Measurements from ENCODE around the gene ATP13A2. TPM values are rescaled to one million over a fixed set of nuclear protein-coding genes. Genes with fewer than 3 reads are reported as not detected.

The ATP13A2 gene
- total RNA-seq, 1 donor = 40.2 TPM

- no peak for TF ChIP-seq CTCF (IDR thresholded peaks at IDR 0.05; ENCODE audit: insufficient read depth, low read depth, low read length)
- DNase-seq (ENCODE audit: low read depth) = peak; percentile 44
- H3K4me3 ChIP-seq (ENCODE audit: low read depth, low read length) = no peak overlapping the region
These were observed 40.2 kb downstream of the ATP13A2 start for GRCh38 chr1:16971341-16972188.

- TF ChIP-seq CTCF (IDR thresholded peaks at IDR 0.05; ENCODE audit: insufficient read depth, low read depth, low read length) = no peak
- H3K4me3 ChIP-seq (ENCODE audit: low read depth, low read length) = no peak overlapping the region
- no peak for DNase-seq (ENCODE audit: low read depth)
These were observed 41.4 kb downstream of the ATP13A2 start for GRCh38 chr1:16970132-16970910.

DNA sequence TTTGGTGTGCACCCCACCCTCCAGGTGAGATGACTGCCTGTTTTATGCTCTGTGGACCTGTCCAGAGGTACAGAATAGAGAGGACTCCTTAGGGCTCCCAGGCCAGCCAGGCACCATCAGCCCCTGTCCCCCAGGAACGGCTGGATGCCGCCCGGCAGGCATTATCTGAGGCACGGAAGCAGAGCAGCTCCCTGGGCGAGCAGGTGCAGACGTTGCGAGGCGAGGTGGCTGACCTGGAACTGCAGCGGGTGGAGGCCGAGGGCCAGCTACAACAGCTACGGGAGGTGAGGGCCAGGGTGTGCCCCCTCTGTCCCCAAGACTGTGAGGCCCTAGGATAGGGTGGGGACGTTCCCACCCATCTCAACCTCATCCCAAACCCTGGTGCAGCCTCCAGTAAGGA, 42.1 kb downstream of the ATP13A2 start:
- no peak for DNase-seq (ENCODE audit: low read depth)
- H3K4me3 ChIP-seq (ENCODE audit: low read depth, low read length) = no peak overlapping the region
- no peak for TF ChIP-seq CTCF (IDR thresholded peaks at IDR 0.05; ENCODE audit: insufficient read depth, low read depth, low read length)

- no peak for TF ChIP-seq CTCF (IDR thresholded peaks at IDR 0.05; ENCODE audit: insufficient read depth, low read depth, low read length)
- no peak overlapping the region for H3K4me3 ChIP-seq (ENCODE audit: low read depth, low read length)
- DNase-seq (ENCODE audit: low read depth) = no peak
These were observed 42.6 kb downstream of the ATP13A2 start for GRCh38 chr1:16969057-16969611.

GRCh38 chr1:16968372-16968771, 43.4 kb downstream of the ATP13A2 start:
- TF ChIP-seq CTCF (IDR thresholded peaks at IDR 0.05; ENCODE audit: insufficient read depth, low read depth, low read length) = no peak
- DNase-seq (ENCODE audit: low read depth) = no peak

DNA sequence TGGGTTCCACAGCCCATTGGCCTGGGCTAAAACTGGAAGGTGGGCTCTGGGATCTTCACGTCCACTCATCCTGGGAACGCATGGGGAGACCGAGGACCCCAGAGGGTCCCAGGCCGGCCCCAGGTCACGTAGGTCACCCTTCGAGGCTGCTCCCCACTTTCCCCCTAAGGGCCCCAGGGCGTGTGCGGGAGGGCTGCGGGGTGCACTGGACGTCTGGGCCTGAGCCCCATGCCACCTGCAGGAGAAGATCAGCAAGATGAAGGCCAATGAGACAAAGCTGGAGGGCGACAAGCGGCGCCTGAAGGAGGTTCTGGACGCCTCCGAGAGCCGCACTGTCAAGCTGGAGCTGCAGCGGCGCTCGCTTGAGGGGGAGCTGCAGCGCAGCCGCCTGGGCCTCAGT, 43.8 kb downstream of the ATP13A2 start:
- no peak for TF ChIP-seq CTCF (IDR thresholded peaks at IDR 0.05; ENCODE audit: insufficient read depth, low read depth, low read length)
- DNase-seq (ENCODE audit: low read depth) = no peak
- no peak overlapping the region for H3K4me3 ChIP-seq (ENCODE audit: low read depth, low read length)

More at GRCh38 chr1:16968372-16968771, 43.4 kb downstream of the ATP13A2 start:
- H3K4me3 ChIP-seq (ENCODE audit: low read depth, low read length) = no peak overlapping the region
